Fibroblast of lung (primary cell): ENCODE results near the gene MBOAT1. TPM values are rescaled to one million over a fixed set of nuclear protein-coding genes. Genes with fewer than 3 reads are reported as not detected.

ENCODE experiments used
- DNase-seq, 2 donors: peaks; one replicate each; pipeline versions ENCODE4 v3.0.0 to v3.0.0-alpha.2; 2010; ENCODE audit warnings: low read depth in 2 of 2
- H2AFZ ChIP-seq: 2 replicates; pipeline ENCODE4 v1.5.1; 2012; ENCODE audit warnings: low read length, control low read depth, inconsistent platforms
- H3K27ac ChIP-seq: 2 replicates; pipeline ENCODE4 v1.5.1; 2011; ENCODE audit warnings: low read length, control low read depth; ENCODE audit not compliant: insufficient read depth
- H3K27me3 ChIP-seq: 2 replicates; pipeline ENCODE4 v1.5.1; 2011; ENCODE audit warnings: mild to moderate bottlenecking, low read length; ENCODE audit not compliant: control insufficient read depth, insufficient read depth
- H3K36me3 ChIP-seq: 2 replicates; pipeline ENCODE4 v1.5.1; 2011; ENCODE audit warnings: low read length; ENCODE audit not compliant: control insufficient read depth, insufficient read depth
- H3K4me1 ChIP-seq: 2 replicates; pipeline ENCODE4 v1.5.1; 2011; ENCODE audit warnings: low read length; ENCODE audit not compliant: control insufficient read depth, insufficient read depth; ENCODE audit errors: extremely low read depth
- H3K4me2 ChIP-seq: 2 replicates; pipeline ENCODE4 v1.5.1; 2011; ENCODE audit warnings: low read length, control low read depth; ENCODE audit not compliant: insufficient read depth; ENCODE audit errors: extremely low read depth
- H3K4me3 ChIP-seq, 4 experiments: fragments of 200-600 bp in 1 of 4; sonication (generic) in 1 of 4; replicated peaks in 1 of 4; 2 replicates each; pipeline ENCODE4 v1.5.1; 2011 to 2016; ENCODE audit warnings: low read length in 4 of 4, low read depth in 3 of 4, mild to moderate bottlenecking in 3 of 4, control low read depth in 2 of 4, inconsistent platforms in 1 of 4, mixed read lengths in 1 of 4; ENCODE audit not compliant: insufficient read depth in 1 of 4; ENCODE audit errors: control extremely low read depth in 1 of 4
- H3K79me2 ChIP-seq: 2 replicates; pipeline ENCODE4 v1.5.1; 2012; ENCODE audit warnings: mild to moderate bottlenecking, low read length, inconsistent platforms; ENCODE audit not compliant: control insufficient read depth, insufficient read depth
- H3K9ac ChIP-seq: 2 replicates; pipeline ENCODE4 v1.5.1; 2011; ENCODE audit warnings: mild to moderate bottlenecking, low read length, control low read depth; ENCODE audit not compliant: insufficient read depth
- H3K9me3 ChIP-seq: 2 replicates; pipeline ENCODE4 v1.5.1; 2012; ENCODE audit warnings: low read depth, low read length; ENCODE audit not compliant: control insufficient read depth, insufficient read depth
- H4K20me1 ChIP-seq: 2 replicates; pipeline ENCODE4 v1.5.1; 2011; ENCODE audit warnings: low read length; ENCODE audit not compliant: control insufficient read depth, insufficient read depth; ENCODE audit errors: extremely low read depth
- CTCF ChIP-seq, 2 donors: IDR thresholded peaks in 1 of 2; conservative IDR thresholded peaks in 1 of 2; 1 replicate in 1 of 2; 2 replicates in 1 of 2; pipeline ENCODE4 v1.5.1; 2011 to 2012; ENCODE audit warnings: low read length in 2 of 2, control low read depth in 1 of 2, inconsistent platforms in 1 of 2, low read depth in 1 of 2, mild to moderate bottlenecking in 1 of 2
- EZH2 ChIP-seq: IDR thresholded peaks from 2 replicates; pipeline ENCODE4 v1.5.1; 2012; ENCODE audit warnings: low read length, control low read depth, mild to moderate bottlenecking; ENCODE audit errors: missing control alignments
- polyA plus RNA-seq, 2 donors: library from polyadenylated mRNA; depleted of rRNA in 1 of 2; stranded (reverse) in 1 of 2; unstranded in 1 of 2; fragments of >200 nt; gene quantifications; 2 replicates each; pipeline ENCODE4 v1.2.1, GENCODE V29; 2011 to 2012; ENCODE audit warnings: missing spikeins in 1 of 2
- total RNA-seq: library from RNA; depleted of rRNA; stranded (reverse); fragments of >200 nt; gene quantifications from 2 replicates; pipeline ENCODE4 v1.2.1, GENCODE V29; 2014

The MBOAT1 gene
- total and polyA plus RNA-seq, 2 donors (not counting 1 experiment from before 2014, with no cell fraction given) = 3.1 to 6.6 TPM

GRCh38 chr6:20170455-20171148 lies 41.7 kb downstream of the MBOAT1 start:
- no peaks in the 10 kb centered on the region for H3K36me3 ChIP-seq
- DNase-seq = no peak
- H2AFZ ChIP-seq = no peak overlapping the region
- no peak overlapping the region for H3K27ac ChIP-seq
- H3K9ac ChIP-seq = no peak overlapping the region
- H4K20me1 ChIP-seq = no peaks in the 10 kb centered on the region
- H3K4me1 ChIP-seq = no peaks in the 10 kb centered on the region
- no peaks in the 10 kb centered on the region for H3K27me3 ChIP-seq
- TF ChIP-seq EZH2 (no peak), CTCF (conservative IDR thresholded peaks at IDR 0.05 in 1 of 2, IDR thresholded peaks at IDR 0.05 in 1 of 2; ENCODE audit: low read depth in 1 of 2, low read length in 2 of 2) (no peak)
- H3K4me2 ChIP-seq = no peak overlapping the region
- no peaks in the 10 kb centered on the region for H3K9me3 ChIP-seq
- H3K79me2 ChIP-seq = no peaks in the 10 kb centered on the region
- H3K4me3 ChIP-seq = no peak overlapping the region

GRCh38 chr6:20169786-20170185 lies 42.5 kb downstream of the MBOAT1 start:
- Histone ChIP-seq H3K27ac (no peak overlapping the region), H3K36me3 (no peaks in the 10 kb centered on the region), H3K4me2 (no peak overlapping the region), H3K79me2 (no peaks in the 10 kb centered on the region), H2AFZ (no peak overlapping the region), H3K4me3 (no peak overlapping the region), H3K27me3 (no peaks in the 10 kb centered on the region), H3K9me3 (no peaks in the 10 kb centered on the region), H3K9ac (no peak overlapping the region), H3K4me1 (no peaks in the 10 kb centered on the region), H4K20me1 (no peaks in the 10 kb centered on the region)
- DNase-seq = no peak
- TF ChIP-seq CTCF (conservative IDR thresholded peaks at IDR 0.05 in 1 of 2, IDR thresholded peaks at IDR 0.05 in 1 of 2; ENCODE audit: low read depth in 1 of 2, low read length in 2 of 2) (no peak), EZH2 (no peak)

- H3K4me2 ChIP-seq = no peak overlapping the region
- no peak overlapping the region for H3K9ac ChIP-seq
- TF ChIP-seq EZH2 = no peak
- no peak for TF ChIP-seq CTCF (conservative IDR thresholded peaks at IDR 0.05 in 1 of 2, IDR thresholded peaks at IDR 0.05 in 1 of 2; ENCODE audit: low read depth in 1 of 2, low read length in 2 of 2)
- H3K4me3 ChIP-seq = no peak overlapping the region
- no peak for DNase-seq
- H3K79me2 ChIP-seq = no peaks in the 10 kb centered on the region
- H3K9me3 ChIP-seq = no peaks in the 10 kb centered on the region
- H3K27me3 ChIP-seq = no peaks in the 10 kb centered on the region
- H3K4me1 ChIP-seq = no peaks in the 10 kb centered on the region
- H2AFZ ChIP-seq = no peak overlapping the region
- H3K27ac ChIP-seq = no peak overlapping the region
- no peaks in the 10 kb centered on the region for H3K36me3 ChIP-seq
- H4K20me1 ChIP-seq = no peaks in the 10 kb centered on the region
Observed at GRCh38 chr6:20169119-20169557, 43.1 kb downstream of the MBOAT1 start.
